A549 (cell line): ENCODE measurements around the gene JOSD1.

Source experiments
- BHLHE40 ChIP-seq: IDR thresholded peaks from 2 replicates; pipeline ENCODE4 v1.6.1; 2012; ENCODE audit warnings: low read depth, low read length, inconsistent platforms
- CEBPB ChIP-seq, 2 experiments: fragments of >200 bp in 1 of 2; sonication (Bioruptor Twin) in 1 of 2; formaldehyde crosslinking in 1 of 2; IDR thresholded peaks; 2 replicates each; pipeline ENCODE4 v1.6.1; 2012 to 2016
- EP300 ChIP-seq, 2 experiments: fragments of >200 bp; sonication (Bioruptor Twin); formaldehyde crosslinking; IDR thresholded peaks; 2 replicates in 1 of 2; 3 replicates in 1 of 2; pipeline ENCODE4 v1.6.1; 2016 to 2017
- HDAC2 ChIP-seq: fragments of 200-600 bp; sonication (generic); IDR thresholded peaks from 2 replicates; pipeline ENCODE4 v1.6.1; 2016
- MAFK ChIP-seq: fragments of 450-650 bp; IDR thresholded peaks from 2 replicates; pipeline ENCODE4 v1.6.1; 2014; ENCODE audit not compliant: partially characterized antibody
- MYC ChIP-seq: IDR thresholded peaks from 2 replicates; pipeline ENCODE4 v1.6.1; 2012; ENCODE audit warnings: mild to moderate bottlenecking, inconsistent platforms, low read length, improper control_type of control experiment, borderline replicate concordance
- NR3C1 ChIP-seq: fragments of >200 bp; sonication (Bioruptor Twin); formaldehyde crosslinking; IDR thresholded peaks from 3 replicates; pipeline ENCODE4 v1.6.1; 2017
- POLR2A ChIP-seq: IDR thresholded peaks from 2 replicates; pipeline ENCODE4 v1.6.1; 2012; ENCODE audit warnings: mild to moderate bottlenecking, low read length
- POLR2AphosphoS2 ChIP-seq: conservative IDR thresholded peaks from 2 replicates; pipeline ENCODE4 v1.6.1; 2012; ENCODE audit warnings: low read length, improper control_type of control experiment, inconsistent platforms
- TF ChIP-seq, protein P1 (sequence below): fragments of >200 bp; sonication (Bioruptor Twin); formaldehyde crosslinking; IDR thresholded peaks from 3 replicates; pipeline ENCODE4 v1.5.1; 2016
- TF ChIP-seq, protein P2 (sequence below): fragments of 200-600 bp; sonication (generic); IDR thresholded peaks from 2 replicates; pipeline ENCODE4 v1.6.1; 2016; ENCODE audit warnings: antibody characterized with exemption, mild to moderate bottlenecking, moderate library complexity

DNA sequence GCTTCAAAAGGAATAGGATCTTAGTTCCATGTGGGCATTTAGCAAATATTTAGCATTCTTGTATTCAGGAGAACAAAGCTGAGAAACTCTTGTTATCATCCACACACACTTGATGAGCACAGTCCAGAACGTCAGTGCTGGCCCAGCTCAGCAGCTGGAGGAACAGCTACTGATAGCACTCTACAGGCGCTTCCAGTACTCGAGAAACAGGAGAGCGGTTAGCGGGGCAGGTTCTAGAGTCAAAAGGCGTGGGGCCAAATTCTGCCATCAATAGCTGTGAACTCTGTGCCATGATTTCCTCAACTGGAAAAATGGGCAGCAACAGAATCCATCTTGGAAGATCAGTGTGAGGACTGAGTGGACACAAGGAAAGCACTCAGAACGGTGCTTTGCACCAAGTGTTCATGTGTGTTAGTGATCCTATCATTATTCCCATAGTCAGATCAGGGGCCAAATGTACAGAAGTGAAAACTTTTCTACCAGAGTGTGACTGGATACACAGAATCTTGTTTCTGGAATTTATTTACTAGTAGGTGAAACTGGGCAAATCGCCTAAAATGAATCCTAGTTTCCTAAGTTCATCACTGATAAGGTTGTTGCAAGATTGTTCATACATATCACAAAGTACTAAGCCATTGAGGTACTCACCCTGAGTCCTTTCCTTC, 3.2 kb downstream of the JOSD1 start:
- TF ChIP-seq MYC: no peak
- TF ChIP-seq, protein P1, sequence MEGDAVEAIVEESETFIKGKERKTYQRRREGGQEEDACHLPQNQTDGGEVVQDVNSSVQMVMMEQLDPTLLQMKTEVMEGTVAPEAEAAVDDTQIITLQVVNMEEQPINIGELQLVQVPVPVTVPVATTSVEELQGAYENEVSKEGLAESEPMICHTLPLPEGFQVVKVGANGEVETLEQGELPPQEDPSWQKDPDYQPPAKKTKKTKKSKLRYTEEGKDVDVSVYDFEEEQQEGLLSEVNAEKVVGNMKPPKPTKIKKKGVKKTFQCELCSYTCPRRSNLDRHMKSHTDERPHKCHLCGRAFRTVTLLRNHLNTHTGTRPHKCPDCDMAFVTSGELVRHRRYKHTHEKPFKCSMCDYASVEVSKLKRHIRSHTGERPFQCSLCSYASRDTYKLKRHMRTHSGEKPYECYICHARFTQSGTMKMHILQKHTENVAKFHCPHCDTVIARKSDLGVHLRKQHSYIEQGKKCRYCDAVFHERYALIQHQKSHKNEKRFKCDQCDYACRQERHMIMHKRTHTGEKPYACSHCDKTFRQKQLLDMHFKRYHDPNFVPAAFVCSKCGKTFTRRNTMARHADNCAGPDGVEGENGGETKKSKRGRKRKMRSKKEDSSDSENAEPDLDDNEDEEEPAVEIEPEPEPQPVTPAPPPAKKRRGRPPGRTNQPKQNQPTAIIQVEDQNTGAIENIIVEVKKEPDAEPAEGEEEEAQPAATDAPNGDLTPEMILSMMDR: no peak
- no peak for TF ChIP-seq BHLHE40
- TF ChIP-seq HDAC2: no peak
- no peak for TF ChIP-seq NR3C1
- no peak for TF ChIP-seq POLR2AphosphoS2
- TF ChIP-seq, protein P2, sequence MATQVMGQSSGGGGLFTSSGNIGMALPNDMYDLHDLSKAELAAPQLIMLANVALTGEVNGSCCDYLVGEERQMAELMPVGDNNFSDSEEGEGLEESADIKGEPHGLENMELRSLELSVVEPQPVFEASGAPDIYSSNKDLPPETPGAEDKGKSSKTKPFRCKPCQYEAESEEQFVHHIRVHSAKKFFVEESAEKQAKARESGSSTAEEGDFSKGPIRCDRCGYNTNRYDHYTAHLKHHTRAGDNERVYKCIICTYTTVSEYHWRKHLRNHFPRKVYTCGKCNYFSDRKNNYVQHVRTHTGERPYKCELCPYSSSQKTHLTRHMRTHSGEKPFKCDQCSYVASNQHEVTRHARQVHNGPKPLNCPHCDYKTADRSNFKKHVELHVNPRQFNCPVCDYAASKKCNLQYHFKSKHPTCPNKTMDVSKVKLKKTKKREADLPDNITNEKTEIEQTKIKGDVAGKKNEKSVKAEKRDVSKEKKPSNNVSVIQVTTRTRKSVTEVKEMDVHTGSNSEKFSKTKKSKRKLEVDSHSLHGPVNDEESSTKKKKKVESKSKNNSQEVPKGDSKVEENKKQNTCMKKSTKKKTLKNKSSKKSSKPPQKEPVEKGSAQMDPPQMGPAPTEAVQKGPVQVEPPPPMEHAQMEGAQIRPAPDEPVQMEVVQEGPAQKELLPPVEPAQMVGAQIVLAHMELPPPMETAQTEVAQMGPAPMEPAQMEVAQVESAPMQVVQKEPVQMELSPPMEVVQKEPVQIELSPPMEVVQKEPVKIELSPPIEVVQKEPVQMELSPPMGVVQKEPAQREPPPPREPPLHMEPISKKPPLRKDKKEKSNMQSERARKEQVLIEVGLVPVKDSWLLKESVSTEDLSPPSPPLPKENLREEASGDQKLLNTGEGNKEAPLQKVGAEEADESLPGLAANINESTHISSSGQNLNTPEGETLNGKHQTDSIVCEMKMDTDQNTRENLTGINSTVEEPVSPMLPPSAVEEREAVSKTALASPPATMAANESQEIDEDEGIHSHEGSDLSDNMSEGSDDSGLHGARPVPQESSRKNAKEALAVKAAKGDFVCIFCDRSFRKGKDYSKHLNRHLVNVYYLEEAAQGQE: no peak
- no peak for TF ChIP-seq POLR2A
- TF ChIP-seq EP300 (IDR thresholded peaks at IDR 0.05): no peak
- TF ChIP-seq MAFK: no peak
- TF ChIP-seq CEBPB (IDR thresholded peaks at IDR 0.05): no peak
